ENCODE data around the gene LCMT2. TPM values are rescaled to one million over a fixed set of nuclear protein-coding genes. Genes with fewer than 3 reads are reported as not detected.
"Not testable (repeated sequence)": the region's sequence is repeated elsewhere in the genome, so short reads cannot be mapped to it uniquely, and the experiment has no call there.

Gene LCMT2
- polyA plus RNA-seq, 6 donors from 2014 or later, result 1.8 to 5.9 (median 4.7) TPM

DNA sequence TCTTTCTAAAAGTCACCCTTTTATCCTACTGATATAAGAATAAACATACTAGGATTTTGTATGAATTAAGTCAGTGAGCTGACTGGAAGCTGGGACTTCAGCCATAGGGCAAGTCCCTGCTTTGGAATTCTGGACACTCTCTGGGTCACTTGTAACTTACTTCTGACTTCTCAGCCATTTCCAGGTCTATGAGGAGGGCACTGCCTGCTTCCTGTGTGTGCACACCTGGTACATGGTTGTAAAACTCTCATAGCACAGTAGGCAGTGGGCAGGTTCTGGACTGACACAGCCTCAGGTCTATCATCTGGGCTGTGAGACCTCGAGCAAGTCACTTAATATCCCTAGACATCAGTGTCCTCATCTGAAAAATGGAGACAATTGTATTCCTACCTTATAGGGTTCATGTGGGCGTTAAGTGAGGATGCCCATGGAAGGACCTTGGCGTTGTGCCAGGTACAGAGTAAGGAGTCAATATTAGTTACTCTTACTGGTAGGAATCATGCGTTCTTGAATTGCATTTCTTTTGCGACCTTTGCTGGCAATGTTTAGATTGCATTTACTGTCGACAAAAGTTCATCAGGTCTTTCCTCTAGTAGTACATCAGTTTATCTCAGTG is 36.2 kb downstream of the LCMT2 start:
- H3K36me3 Mint-ChIP-seq, result no peaks in the 10 kb centered on the region
- DNase-seq (no peak), ATAC-seq (ENCODE audit: low read depth in 2 of 2) (no peak)
- H3K4me1 Mint-ChIP-seq, result peaks cover 4 to 10% (median 7%) of the 10 kb centered on the region in 3 donors
- H3K4me3 Mint-ChIP-seq, result peak overlapping the region in 2 of 8 donors; percentile 50 to 56
- H3K9me3 Mint-ChIP-seq, result no peaks in the 10 kb centered on the region
- peaks cover 23 to 52% (median 45%) of the 10 kb centered on the region in 3 donors for H3K27me3 Mint-ChIP-seq
- H3K27ac Mint-ChIP-seq, result no peak overlapping the region

DNA sequence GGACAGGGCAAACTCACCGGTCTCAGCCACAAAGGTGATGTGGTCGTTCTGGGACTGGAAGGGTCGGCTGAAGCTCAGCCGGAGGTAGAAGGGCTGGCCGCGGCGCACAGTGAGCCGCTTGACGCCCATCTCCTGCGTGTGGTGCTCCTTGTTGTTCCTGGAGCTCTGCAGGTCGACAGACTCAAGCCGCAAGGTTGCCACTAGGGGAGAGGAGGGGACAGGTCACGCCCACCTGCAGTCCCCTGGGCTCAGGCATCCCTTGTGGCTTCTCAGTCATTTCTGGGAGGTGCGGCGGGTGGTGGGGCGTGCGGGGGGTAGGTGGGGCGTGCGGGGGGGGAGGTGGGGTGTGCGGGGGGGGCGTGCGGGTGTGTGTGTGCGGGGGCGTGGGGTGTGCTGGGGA is 36.9 kb downstream of the LCMT2 start:
- ATAC-seq (ENCODE audit: low read depth in 2 of 2), result peak; percentile 79 to 81
- H3K36me3 Mint-ChIP-seq, result no peaks in the 10 kb centered on the region
- peaks cover 4 to 10% (median 7%) of the 10 kb centered on the region in 3 donors for H3K4me1 Mint-ChIP-seq
- H3K4me3 Mint-ChIP-seq, result peak overlapping the region in 3 of 8 donors; percentile 20 to 36 (median 30)
- no peak overlapping the region for H3K27ac Mint-ChIP-seq
- H3K27me3 Mint-ChIP-seq, result peaks cover 23 to 47% (median 45%) of the 10 kb centered on the region in 3 donors
- H3K9me3 Mint-ChIP-seq, result no peaks in the 10 kb centered on the region
- DNase-seq, result peak; percentile 14

DNA sequence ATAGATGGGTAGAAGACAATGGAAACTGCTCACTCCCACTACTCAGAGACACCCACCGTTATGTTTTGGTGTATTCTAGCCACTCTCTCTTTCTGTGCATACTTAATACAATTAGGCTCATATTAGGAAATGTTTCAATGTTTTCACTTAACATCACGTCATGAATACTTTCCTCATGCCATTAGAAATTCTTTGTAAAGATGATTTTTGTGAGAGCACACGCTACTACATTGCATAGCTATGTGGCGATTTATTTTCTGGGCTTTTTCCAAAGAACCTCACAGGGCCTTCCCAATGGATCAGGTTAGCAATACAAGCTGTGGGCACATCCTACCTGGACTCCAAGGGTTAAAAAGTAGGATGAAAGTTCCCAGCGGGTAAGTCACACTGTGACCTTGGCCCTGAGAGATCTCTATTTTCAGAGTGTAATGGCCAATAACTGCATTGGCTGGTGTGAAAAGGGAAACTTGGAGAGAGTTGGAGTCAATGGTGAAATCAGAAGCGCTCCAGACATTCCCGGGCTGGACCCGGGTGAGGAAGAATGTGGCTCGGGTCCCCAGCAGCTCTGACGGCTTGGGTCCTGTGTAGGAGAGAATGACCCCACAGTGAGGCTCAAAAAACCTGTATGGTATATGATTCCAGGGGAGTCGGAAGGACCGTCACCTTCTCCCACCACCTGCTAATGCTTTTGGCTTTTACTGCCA is 37.8 kb downstream of the LCMT2 start:
- H3K27ac Mint-ChIP-seq, result no peak overlapping the region
- H3K27me3 Mint-ChIP-seq, result peaks cover 18 to 47% (median 46%) of the 10 kb centered on the region in 3 donors

DNA sequence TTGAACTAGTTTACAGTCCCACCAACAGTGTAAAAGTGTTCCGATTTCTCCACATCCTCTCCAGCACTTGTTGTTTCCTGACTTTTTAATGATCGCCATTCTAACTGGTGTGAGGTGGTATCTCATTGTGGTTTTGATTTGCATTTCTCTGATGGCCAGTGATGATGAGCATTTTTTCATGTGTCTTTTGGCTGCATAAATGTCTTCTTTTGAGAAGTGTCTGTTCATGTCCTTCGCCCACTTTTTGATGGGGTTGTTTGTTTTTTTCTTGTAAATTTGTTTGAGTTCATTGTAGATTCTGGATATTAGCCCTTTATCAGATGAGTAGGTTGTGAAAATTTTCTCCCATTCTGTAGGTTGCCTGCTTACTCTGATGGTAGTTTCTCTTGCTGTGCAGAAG is 40.7 kb downstream of the LCMT2 start:
- not testable (repeated sequence) for H3K4me3 Mint-ChIP-seq; H3K9me3 Mint-ChIP-seq; ATAC-seq (ENCODE audit: low read depth in 2 of 2); H3K27ac Mint-ChIP-seq; H3K36me3 Mint-ChIP-seq; DNase-seq
- Mint-ChIP-seq H3K4me1 (peaks cover 14 to 22% (median 15%) of the 10 kb centered on the region in 3 donors), H3K27me3 (peaks cover 8 to 29% (median 25%) of the 10 kb centered on the region in 3 donors)

More for the DNA sequence above, 37.8 kb downstream of the LCMT2 start:
- Mint-ChIP-seq H3K9me3 (no peaks in the 10 kb centered on the region), H3K36me3 (no peaks in the 10 kb centered on the region), H3K4me3 (peak overlapping the region in 2 of 8 donors; percentile 52 to 57), H3K4me1 (peaks cover 4 to 10% (median 7%) of the 10 kb centered on the region in 3 donors)
- ATAC-seq (ENCODE audit: low read depth in 2 of 2), result no peak
- no peak for DNase-seq

DNA sequence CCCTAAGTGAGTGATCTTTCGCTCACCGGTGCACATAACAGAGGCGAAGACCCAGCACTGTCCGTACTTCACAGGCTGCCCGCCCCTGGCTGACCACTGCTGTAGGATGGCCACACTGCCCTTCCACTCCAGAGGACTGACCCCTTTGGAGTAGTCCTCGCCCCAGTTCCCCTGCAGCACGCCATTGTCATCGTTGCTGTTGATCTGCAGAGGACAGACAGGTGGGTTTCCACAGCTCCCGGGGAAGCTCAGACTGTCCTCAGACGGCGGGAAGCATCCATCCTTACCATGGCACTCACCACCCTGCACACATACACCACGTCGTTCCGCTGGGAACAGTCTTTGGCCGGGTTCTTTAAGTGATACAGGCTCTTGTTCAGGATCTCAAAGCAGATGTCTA is 43.1 kb downstream of the LCMT2 start:
- peaks cover 8 to 11% (median 9%) of the 10 kb centered on the region in 3 donors for H3K27me3 Mint-ChIP-seq
- no peak for DNase-seq
- H3K36me3 Mint-ChIP-seq, result no peaks in the 10 kb centered on the region
- H3K27ac Mint-ChIP-seq, result no peak overlapping the region
- peaks cover 18 to 22% (median 20%) of the 10 kb centered on the region in 3 donors for H3K4me1 Mint-ChIP-seq
- ATAC-seq (ENCODE audit: low read depth in 2 of 2), result no peak
- H3K4me3 Mint-ChIP-seq, result peak overlapping the region in 1 of 8 donors; percentile 48
- no peaks in the 10 kb centered on the region for H3K9me3 Mint-ChIP-seq

DNA sequence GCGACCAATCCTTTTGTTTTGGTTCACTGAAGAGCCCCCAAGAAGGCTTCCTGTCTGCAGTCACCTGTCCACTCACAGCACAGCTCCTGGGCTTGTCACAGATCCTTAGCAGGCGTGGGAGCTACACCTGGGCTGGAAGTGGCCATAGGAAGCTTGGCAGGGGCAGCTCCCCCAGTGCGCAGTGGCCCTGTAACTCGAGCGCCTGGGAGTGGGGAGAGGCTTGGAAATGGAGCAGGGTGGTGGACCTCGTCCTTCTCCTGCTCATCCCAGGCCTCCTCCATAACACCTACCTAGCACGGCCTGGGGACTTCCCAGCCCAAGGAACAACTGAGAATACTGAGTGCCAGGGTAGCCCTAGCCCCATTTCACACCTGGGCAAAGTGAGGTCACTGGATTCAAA is 44.3 kb downstream of the LCMT2 start:
- DNase-seq, result no peak
- no peak for ATAC-seq (ENCODE audit: low read depth in 2 of 2)
- no peaks in the 10 kb centered on the region for H3K36me3 Mint-ChIP-seq
- H3K4me1 Mint-ChIP-seq, result peaks cover 18 to 22% (median 20%) of the 10 kb centered on the region in 3 donors
- H3K27me3 Mint-ChIP-seq, result peaks cover 4 to 11% (median 9%) of the 10 kb centered on the region in 3 donors
- no peak overlapping the region for H3K27ac Mint-ChIP-seq
- H3K9me3 Mint-ChIP-seq, result no peaks in the 10 kb centered on the region
- H3K4me3 Mint-ChIP-seq, result no peak overlapping the region

GRCh38 chr15:43285609-43286037 is 44.8 kb downstream of the LCMT2 start:
- peaks cover 4 to 11% (median 9%) of the 10 kb centered on the region in 3 donors for H3K27me3 Mint-ChIP-seq
- peak overlapping the region in 3 of 6 donors; percentile 4 to 62 (median 49) for H3K27ac Mint-ChIP-seq
- H3K36me3 Mint-ChIP-seq, result no peaks in the 10 kb centered on the region
- peak overlapping the region in 3 of 8 donors; percentile 33 to 50 (median 35) for H3K4me3 Mint-ChIP-seq
- H3K4me1 Mint-ChIP-seq, result peaks cover 18 to 22% (median 20%) of the 10 kb centered on the region in 3 donors
- peak; percentile 68 to 89 for ATAC-seq (ENCODE audit: low read depth in 2 of 2)
- no peaks in the 10 kb centered on the region for H3K9me3 Mint-ChIP-seq
- DNase-seq, result peak; percentile 66

GRCh38 chr15:43283526-43283925 is 46.8 kb downstream of the LCMT2 start:
- Mint-ChIP-seq H3K36me3 (no peaks in the 10 kb centered on the region), H3K4me1 (peaks cover 18 to 22% (median 20%) of the 10 kb centered on the region in 3 donors), H3K4me3 (peak overlapping the region in 1 of 8 donors; percentile 4), H3K27me3 (peaks cover 4 to 11% (median 9%) of the 10 kb centered on the region in 3 donors), H3K9me3 (no peaks in the 10 kb centered on the region), H3K27ac (no peak overlapping the region)
- ATAC-seq (ENCODE audit: low read depth in 2 of 2) (no peak), DNase-seq (no peak)

GRCh38 chr15:43281926-43282602 is 48.3 kb downstream of the LCMT2 start:
- peaks cover 0 to 4% (median under 1%) of the 10 kb centered on the region in 3 donors for H3K27me3 Mint-ChIP-seq
- H3K27ac Mint-ChIP-seq, result no peak overlapping the region
- H3K36me3 Mint-ChIP-seq, result no peaks in the 10 kb centered on the region
- H3K4me3 Mint-ChIP-seq, result no peak overlapping the region
- DNase-seq (no peak), ATAC-seq (ENCODE audit: low read depth in 2 of 2) (no peak)
- H3K4me1 Mint-ChIP-seq, result peaks cover 20 to 22% (median 20%) of the 10 kb centered on the region in 3 donors
- H3K9me3 Mint-ChIP-seq, result no peaks in the 10 kb centered on the region

GRCh38 chr15:43280996-43281395 is 49.4 kb downstream of the LCMT2 start:
- H3K27ac Mint-ChIP-seq, result no peak overlapping the region
- H3K4me3 Mint-ChIP-seq, result no peak overlapping the region
- no peaks in the 10 kb centered on the region for H3K9me3 Mint-ChIP-seq
- no peaks in the 10 kb centered on the region for H3K36me3 Mint-ChIP-seq
- ATAC-seq (ENCODE audit: low read depth in 2 of 2), result no peak
- peaks cover 20 to 22% (median 22%) of the 10 kb centered on the region in 3 donors for H3K4me1 Mint-ChIP-seq
- no peak for DNase-seq
- peaks cover 0 to 4% (median 0%) of the 10 kb centered on the region in 3 donors for H3K27me3 Mint-ChIP-seq

- Mint-ChIP-seq H3K27me3 (no peaks in the 10 kb centered on the region), H3K4me1 (peaks cover 7 to 11% (median 10%) of the 10 kb centered on the region in 3 donors), H3K27ac (peak overlapping the region in 1 of 6 donors; percentile 59), H3K36me3 (no peaks in the 10 kb centered on the region), H3K4me3 (no peak overlapping the region), H3K9me3 (peaks cover 0 to 2% (median 0%) of the 10 kb centered on the region in 7 donors)
- ATAC-seq (ENCODE audit: low read depth in 2 of 2) (no peak), DNase-seq (no peak)
These were observed 50.9 kb downstream of the LCMT2 start for GRCh38 chr15:43279496-43279895.

- DNase-seq (no peak), ATAC-seq (ENCODE audit: low read depth in 2 of 2) (no peak)
- H3K27ac Mint-ChIP-seq, result peak overlapping the region in 1 of 6 donors; percentile 9
- peak overlapping the region in 1 of 8 donors; percentile 56 for H3K4me3 Mint-ChIP-seq
- no peaks in the 10 kb centered on the region for H3K27me3 Mint-ChIP-seq
- no peaks in the 10 kb centered on the region for H3K36me3 Mint-ChIP-seq
- H3K9me3 Mint-ChIP-seq, result peaks cover 0 to 2% (median 0%) of the 10 kb centered on the region in 7 donors
- H3K4me1 Mint-ChIP-seq, result peaks cover 1 to 5% (median 4%) of the 10 kb centered on the region in 3 donors
These were observed 51.5 kb downstream of the LCMT2 start for GRCh38 chr15:43278869-43279268.

- Mint-ChIP-seq H3K9me3 (peaks cover 0 to 2% (median 0%) of the 10 kb centered on the region in 7 donors), H3K27me3 (no peaks in the 10 kb centered on the region), H3K27ac (peak overlapping the region in 2 of 6 donors; percentile 28 to 47), H3K36me3 (no peaks in the 10 kb centered on the region), H3K4me3 (no peak overlapping the region), H3K4me1 (peaks cover 2 to 9% (median 8%) of the 10 kb centered on the region in 3 donors)
- DNase-seq (no peak), ATAC-seq (ENCODE audit: low read depth in 2 of 2) (no peak)
These were observed 52.5 kb downstream of the LCMT2 start for GRCh38 chr15:43277901-43278300.

Data from naive B cell (primary cell).